DOHH2 (cell line): ENCODE measurements around the gene TMEM250.

ENCODE experiments used
- H3F3A ChIP-seq: fragments of 200-600 bp; sonication (generic), shearing (Covaris generic); 2 replicates; pipeline ENCODE4 v1.6.0; 2016; ENCODE audit warnings: antibody characterized with exemption, mild to moderate bottlenecking; ENCODE audit not compliant: control insufficient read depth, insufficient read depth
- H3K27ac ChIP-seq: fragments of 200-600 bp; sonication (generic); 2 replicates; pipeline ENCODE4 v1.5.1; 2014; ENCODE audit warnings: low read depth, mild to moderate bottlenecking, low read length, moderate library complexity
- H3K27me3 ChIP-seq: fragments of 200-600 bp; sonication (generic); 2 replicates; pipeline ENCODE4 v1.6.1; 2014; ENCODE audit warnings: mild to moderate bottlenecking, low read length, mixed read lengths; ENCODE audit not compliant: control insufficient read depth
- H3K36me3 ChIP-seq: fragments of 200-600 bp; sonication (generic); 2 replicates; pipeline ENCODE4 v1.6.1; 2014; ENCODE audit warnings: mild to moderate bottlenecking, low read length, moderate library complexity, mixed read lengths; ENCODE audit not compliant: control insufficient read depth
- H3K4me1 ChIP-seq: fragments of 200-600 bp; sonication (generic); 2 replicates; pipeline ENCODE4 v1.6.1; 2014; ENCODE audit warnings: mild to moderate bottlenecking, low read length, mixed read lengths; ENCODE audit not compliant: control insufficient read depth
- H3K4me2 ChIP-seq: fragments of 200-600 bp; sonication (generic); 2 replicates; pipeline ENCODE4 v1.6.0; 2014; ENCODE audit warnings: mild to moderate bottlenecking, low read length, moderate library complexity
- H3K4me3 ChIP-seq: fragments of 200-600 bp; sonication (generic); 2 replicates; pipeline ENCODE4 v1.5.1; 2014; ENCODE audit warnings: mild to moderate bottlenecking, low read length, mixed read lengths
- H3K79me2 ChIP-seq: fragments of 200-600 bp; sonication (generic); 2 replicates; pipeline ENCODE4 v1.6.1; 2014; ENCODE audit warnings: mild to moderate bottlenecking, low read length, mixed read lengths; ENCODE audit not compliant: control insufficient read depth
- H3K9me2 ChIP-seq: fragments of 200-600 bp; sonication (generic); replicated peaks from 2 replicates; pipeline ENCODE4 v1.6.1; 2014; ENCODE audit warnings: mild to moderate bottlenecking, low read length, mixed read lengths; ENCODE audit not compliant: control insufficient read depth
- H3K9me3 ChIP-seq: fragments of 200-600 bp; sonication (generic); 2 replicates; pipeline ENCODE4 v1.6.1; 2014; ENCODE audit warnings: antibody characterized with exemption, low read length, mixed read lengths; ENCODE audit not compliant: control insufficient read depth, insufficient read depth
- H4K20me1 ChIP-seq: fragments of 200-600 bp; sonication (generic); 2 replicates; pipeline ENCODE4 v1.6.0; 2014; ENCODE audit warnings: low read depth, mild to moderate bottlenecking, antibody characterized with exemption, low read length, moderate library complexity; ENCODE audit not compliant: control insufficient read depth, insufficient read depth
- CTCF ChIP-seq: fragments of 200-600 bp; sonication (generic); IDR thresholded peaks from one replicate; pipeline ENCODE4 v1.5.1; 2014; ENCODE audit warnings: antibody characterized with exemption, mild to moderate bottlenecking, low read depth, low read length; ENCODE audit not compliant: poor library complexity, severe bottlenecking
- EZH2phosphoT487 ChIP-seq: fragments of 200-600 bp; sonication (generic); IDR thresholded peaks from 2 replicates; pipeline ENCODE4 v1.6.1; 2017; ENCODE audit warnings: borderline replicate concordance, mild to moderate bottlenecking, antibody characterized with exemption, low read length, moderate library complexity, mixed read lengths

The TMEM250 gene

GRCh38 chr9:136117916-136118319 is 757 bp downstream of the TMEM250 start:
- Histone ChIP-seq H3K27ac (peak overlapping the region; percentile 57), H3K4me3 (peak overlapping the region; percentile 71), H3K36me3 (peaks cover 32% of the 10 kb centered on the region), H4K20me1 (no peaks in the 10 kb centered on the region), H3K79me2 (peaks cover 41% of the 10 kb centered on the region), H3K9me2 (no peaks in the 10 kb centered on the region), H3K9me3 (no peaks in the 10 kb centered on the region), H3K4me1 (peaks cover 18% of the 10 kb centered on the region), H3K27me3 (no peaks in the 10 kb centered on the region), H3K4me2 (peak overlapping the region; percentile 88), H3F3A (peaks cover 5% of the 10 kb centered on the region; the same call in 1 of the 2 replicates)
- TF ChIP-seq CTCF (no peak), EZH2phosphoT487 (no peak)

- no peak for TF ChIP-seq CTCF
- no peak for TF ChIP-seq EZH2phosphoT487
- Histone ChIP-seq H3K36me3 (peaks cover 32% of the 10 kb centered on the region), H3K4me3 (peak overlapping the region; percentile 71), H3F3A (peaks cover 8% of the 10 kb centered on the region; the same call in 1 of the 2 replicates), H3K79me2 (peaks cover 41% of the 10 kb centered on the region), H3K9me2 (no peaks in the 10 kb centered on the region), H3K9me3 (no peaks in the 10 kb centered on the region), H3K4me2 (peak overlapping the region; percentile 88), H3K27ac (peak overlapping the region; percentile 57), H3K27me3 (no peaks in the 10 kb centered on the region), H3K4me1 (peaks cover 18% of the 10 kb centered on the region), H4K20me1 (no peaks in the 10 kb centered on the region)
These were observed 1.3 kb downstream of the TMEM250 start for GRCh38 chr9:136117291-136117915.

GRCh38 chr9:136116360-136117098 is 2.1 kb downstream of the TMEM250 start:
- peaks cover 41% of the 10 kb centered on the region for H3K79me2 ChIP-seq
- H3K36me3 ChIP-seq = peaks cover 32% of the 10 kb centered on the region
- H3K9me3 ChIP-seq = no peaks in the 10 kb centered on the region
- peak overlapping the region; percentile 88 for H3K4me2 ChIP-seq
- no peak for TF ChIP-seq EZH2phosphoT487
- TF ChIP-seq CTCF = no peak
- H3F3A ChIP-seq = peaks cover 8% of the 10 kb centered on the region; the same call in 1 of the 2 replicates
- no peak overlapping the region; the same call in 1 of the 2 replicates for H3K4me3 ChIP-seq
- H3K4me1 ChIP-seq = peaks cover 18% of the 10 kb centered on the region
- H4K20me1 ChIP-seq = no peaks in the 10 kb centered on the region
- no peak overlapping the region for H3K27ac ChIP-seq
- no peaks in the 10 kb centered on the region for H3K27me3 ChIP-seq
- no peaks in the 10 kb centered on the region for H3K9me2 ChIP-seq
